PFSK-1 (cell line): ENCODE data around the gene LEO1.

ENCODE experiments used
- FOXP2 ChIP-seq: optimal IDR thresholded peaks from 2 replicates; pipeline ENCODE3; 2011; ENCODE audit warnings: borderline replicate concordance, control low read depth, inconsistent platforms; ENCODE audit not compliant: insufficient read depth; ENCODE audit errors: extremely low read length, extremely low read depth
- POLR2AphosphoS5 ChIP-seq: IDR thresholded peaks from 2 replicates; pipeline ENCODE4 v1.6.1; 2012; ENCODE audit warnings: low read depth, mild to moderate bottlenecking, control low read depth, low read length, moderate library complexity
- REST ChIP-seq, 2 experiments: IDR thresholded peaks; 2 replicates each; pipeline versions ENCODE4 v1.6.1 to v1.8.0; 2011 to 2012; ENCODE audit warnings: low read depth in 2 of 2, low read length in 2 of 2, control low read depth in 1 of 2, inconsistent platforms in 1 of 2, mild to moderate bottlenecking in 1 of 2, moderate library complexity in 1 of 2; ENCODE audit not compliant: insufficient read depth in 1 of 2
- SIN3A ChIP-seq: IDR thresholded peaks from 2 replicates; pipeline ENCODE4 v1.6.1; 2012; ENCODE audit warnings: mild to moderate bottlenecking, low read length, moderate library complexity, borderline replicate concordance; ENCODE audit not compliant: insufficient read depth
- TAF1 ChIP-seq: IDR thresholded peaks from 2 replicates; pipeline ENCODE4 v1.6.1; 2012; ENCODE audit warnings: low read length, control low read depth, borderline replicate concordance; ENCODE audit not compliant: insufficient read depth

Gene LEO1

GRCh38 chr15:51912528-51912927 lies 59.0 kb downstream of the LEO1 start:
- no peak for TF ChIP-seq TAF1
- TF ChIP-seq POLR2AphosphoS5, result no peak
- TF ChIP-seq SIN3A, result no peak
- TF ChIP-seq REST (IDR thresholded peaks at IDR 0.05; ENCODE audit: insufficient read depth in 1 of 2, low read depth in 2 of 2, low read length in 2 of 2), result no peak
- no peak for TF ChIP-seq FOXP2

GRCh38 chr15:51909584-51909983 lies 62.0 kb downstream of the LEO1 start:
- TF ChIP-seq TAF1, result no peak
- no peak for TF ChIP-seq POLR2AphosphoS5
- no peak for TF ChIP-seq SIN3A
- TF ChIP-seq REST (IDR thresholded peaks at IDR 0.05; ENCODE audit: insufficient read depth in 1 of 2, low read depth in 2 of 2, low read length in 2 of 2), result no peak
- TF ChIP-seq FOXP2, result no peak

GRCh38 chr15:51908316-51908715 lies 63.3 kb downstream of the LEO1 start:
- no peak for TF ChIP-seq REST (IDR thresholded peaks at IDR 0.05; ENCODE audit: insufficient read depth in 1 of 2, low read depth in 2 of 2, low read length in 2 of 2)
- TF ChIP-seq SIN3A, result no peak
- no peak for TF ChIP-seq FOXP2
- TF ChIP-seq TAF1, result no peak
- no peak for TF ChIP-seq POLR2AphosphoS5

- no peak for TF ChIP-seq POLR2AphosphoS5
- no peak for TF ChIP-seq TAF1
- no peak for TF ChIP-seq REST (IDR thresholded peaks at IDR 0.05; ENCODE audit: insufficient read depth in 1 of 2, low read depth in 2 of 2, low read length in 2 of 2)
- TF ChIP-seq FOXP2, result no peak
- no peak for TF ChIP-seq SIN3A
Measured at GRCh38 chr15:51907136-51907862, 64.3 kb downstream of the LEO1 start.

GRCh38 chr15:51904931-51905330 lies 66.6 kb downstream of the LEO1 start:
- TF ChIP-seq TAF1, result no peak
- no peak for TF ChIP-seq SIN3A
- TF ChIP-seq POLR2AphosphoS5, result no peak
- no peak for TF ChIP-seq REST (IDR thresholded peaks at IDR 0.05; ENCODE audit: insufficient read depth in 1 of 2, low read depth in 2 of 2, low read length in 2 of 2)
